GM12875 (cell line): Measurements from ENCODE around the gene ACCS.

Experiments
- H3K4me3 ChIP-seq: one replicate; pipeline ENCODE4 v1.5.1; 2011; ENCODE audit warnings: low read depth, low read length, control low read depth
- CTCF ChIP-seq: IDR thresholded peaks from 2 replicates; pipeline ENCODE4 v1.5.1; 2011; ENCODE audit warnings: low read depth, mild to moderate bottlenecking, control low read depth, inconsistent platforms, low read length, moderate library complexity, borderline replicate concordance; ENCODE audit not compliant: insufficient read depth

ACCS gene

GRCh38 chr11:44071157-44071556 lies 5.1 kb downstream of the ACCS start:
- TF ChIP-seq CTCF = no peak
- no peak overlapping the region for H3K4me3 ChIP-seq

GRCh38 chr11:44072757-44073658 lies 6.9 kb downstream of the ACCS start:
- TF ChIP-seq CTCF = no peak
- no peak overlapping the region for H3K4me3 ChIP-seq

GRCh38 chr11:44078794-44079193 lies 12.7 kb downstream of the ACCS start:
- TF ChIP-seq CTCF = no peak
- no peak overlapping the region for H3K4me3 ChIP-seq

- H3K4me3 ChIP-seq = no peak overlapping the region
- no peak for TF ChIP-seq CTCF
Measured at GRCh38 chr11:44079376-44079775, 13.3 kb downstream of the ACCS start.

GRCh38 chr11:44080951-44081350 lies 14.9 kb downstream of the ACCS start:
- no peak overlapping the region for H3K4me3 ChIP-seq
- no peak for TF ChIP-seq CTCF

GRCh38 chr11:44082645-44083044 lies 16.6 kb downstream of the ACCS start:
- no peak for TF ChIP-seq CTCF
- no peak overlapping the region for H3K4me3 ChIP-seq

- no peak overlapping the region for H3K4me3 ChIP-seq
- TF ChIP-seq CTCF = no peak
Measured at GRCh38 chr11:44083433-44083832, 17.4 kb downstream of the ACCS start.
